ENCODE data around the gene RENBP.

RENBP gene

DNA sequence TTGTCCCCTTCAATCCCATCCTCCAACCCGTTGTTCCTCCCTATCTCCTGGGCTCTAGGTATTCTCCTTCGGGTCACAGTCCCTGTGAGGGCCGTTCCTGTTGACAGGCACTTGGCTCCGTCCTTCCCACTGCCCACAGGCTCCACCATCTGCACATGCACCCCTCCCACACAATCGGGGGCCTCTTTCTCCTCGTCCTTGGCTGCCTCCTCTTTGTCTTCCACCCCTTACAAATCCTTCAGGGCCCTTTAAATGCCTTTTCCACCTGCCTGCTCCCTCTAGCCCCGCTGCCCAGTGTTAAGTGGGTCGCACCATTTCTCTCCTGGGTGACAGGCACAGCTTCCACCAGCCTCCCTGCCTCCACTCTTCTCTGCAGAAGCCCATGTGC, 42.7 kb downstream of the RENBP start:
- in situ Hi-C loops (cut with MboI; ENCODE audit: low sequenced_read_pairs), result no loop called here

DNA sequence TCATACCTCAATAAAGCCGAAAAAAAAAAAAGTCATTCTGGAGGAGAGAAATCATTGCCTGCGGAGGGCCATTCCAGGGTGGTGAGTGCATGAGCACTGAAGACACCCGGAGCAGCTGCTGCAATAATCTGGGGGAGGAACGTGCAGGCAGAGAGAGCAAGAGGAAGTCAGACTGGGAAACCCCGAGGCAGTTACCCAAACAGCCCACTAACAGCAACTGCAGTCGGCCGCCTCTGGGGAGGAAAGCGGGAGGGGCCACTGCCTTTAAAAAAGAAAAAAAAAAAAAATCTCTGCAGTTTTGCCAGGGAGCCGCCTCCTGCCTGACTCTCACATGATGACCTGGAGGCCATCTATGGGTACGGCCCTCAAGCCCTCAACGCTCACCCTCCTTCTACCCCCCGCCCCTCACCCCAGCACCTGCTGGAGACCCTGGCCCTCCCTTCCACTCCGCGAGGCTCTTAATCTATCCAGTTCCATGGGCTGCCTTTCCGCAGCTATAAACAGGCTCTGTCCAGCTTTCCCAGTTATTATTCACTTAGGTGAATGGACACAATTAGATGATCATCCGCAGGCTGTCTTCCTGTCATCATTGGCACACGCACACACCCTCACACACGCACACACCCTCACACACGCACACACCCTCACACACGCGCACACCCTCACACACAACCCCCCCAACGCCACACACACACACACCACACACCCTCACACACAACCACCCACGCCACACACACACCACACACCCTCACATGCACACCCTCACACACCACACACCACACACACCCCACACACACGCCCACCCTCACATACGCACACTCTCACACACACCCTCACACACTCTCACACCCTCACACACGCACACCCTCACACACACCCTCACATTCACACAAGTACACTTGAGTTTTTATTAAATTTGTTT, 43.4 kb downstream of the RENBP start:
- in situ Hi-C loops (cut with MboI; ENCODE audit: low sequenced_read_pairs), result no loop called here

DNA sequence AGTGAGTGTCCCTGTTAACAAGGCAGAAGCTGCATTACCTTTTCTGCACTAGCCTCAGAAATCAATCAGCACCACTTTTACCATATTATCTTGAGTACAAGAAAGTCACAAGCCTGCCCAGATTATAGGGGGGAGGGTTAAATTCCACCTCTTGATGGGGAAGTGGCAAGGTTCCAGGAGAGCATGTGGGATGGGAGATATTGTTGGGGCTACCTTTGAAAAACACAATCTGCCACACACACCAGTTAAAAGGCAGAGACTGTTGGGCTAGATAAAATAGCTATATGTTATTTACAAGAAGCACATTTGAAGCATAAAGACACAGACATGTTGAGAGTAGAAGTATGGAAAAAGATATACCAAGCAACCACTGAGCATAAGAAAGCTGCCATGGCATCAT, 46.5 kb downstream of the RENBP start:
- in situ Hi-C loops (cut with MboI; ENCODE audit: low sequenced_read_pairs), result no loop called here

DNA sequence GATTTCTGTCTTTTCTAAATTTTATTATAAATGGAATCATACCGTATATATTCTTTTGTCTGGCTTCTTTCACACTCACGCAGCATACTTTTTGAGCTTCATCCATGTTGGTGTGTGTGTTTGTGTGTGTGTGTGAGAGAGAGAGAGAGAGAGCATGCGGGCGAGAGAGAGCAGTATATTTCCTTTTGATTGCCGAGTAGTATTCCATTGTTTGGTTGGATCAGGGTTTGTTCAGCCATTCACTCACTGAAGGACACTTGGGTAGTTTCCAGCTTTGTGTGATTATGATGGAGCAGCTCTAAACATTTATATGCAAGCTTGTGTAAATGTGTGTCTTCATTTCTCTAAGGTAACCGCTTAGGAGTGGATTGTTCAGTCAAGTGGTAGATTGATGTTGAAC, 55.3 kb downstream of the RENBP start:
- in situ Hi-C loops (cut with MboI; ENCODE audit: low sequenced_read_pairs), result no loop called here

DNA sequence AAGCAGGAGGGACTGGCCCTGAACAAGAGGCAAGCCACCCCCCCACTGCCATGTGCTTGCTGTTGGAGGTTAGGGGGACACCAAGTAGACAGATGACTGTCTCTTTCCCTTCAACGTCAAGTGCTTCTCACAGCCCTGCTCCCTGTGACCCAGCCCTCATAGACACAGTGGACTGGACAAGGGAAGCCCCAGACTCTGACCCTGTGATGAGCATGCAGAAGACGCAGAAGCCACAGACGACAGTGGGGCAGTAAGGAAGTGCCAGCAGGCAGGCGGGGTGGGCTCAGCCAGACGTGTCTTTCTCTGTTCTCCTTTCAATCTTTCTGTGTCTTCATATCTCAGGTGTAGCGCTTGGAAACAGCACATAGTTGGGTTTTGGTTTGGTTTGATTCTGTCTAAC, 56.1 kb downstream of the RENBP start:
- in situ Hi-C loops (cut with MboI; ENCODE audit: low sequenced_read_pairs), result no loop called here

DNA sequence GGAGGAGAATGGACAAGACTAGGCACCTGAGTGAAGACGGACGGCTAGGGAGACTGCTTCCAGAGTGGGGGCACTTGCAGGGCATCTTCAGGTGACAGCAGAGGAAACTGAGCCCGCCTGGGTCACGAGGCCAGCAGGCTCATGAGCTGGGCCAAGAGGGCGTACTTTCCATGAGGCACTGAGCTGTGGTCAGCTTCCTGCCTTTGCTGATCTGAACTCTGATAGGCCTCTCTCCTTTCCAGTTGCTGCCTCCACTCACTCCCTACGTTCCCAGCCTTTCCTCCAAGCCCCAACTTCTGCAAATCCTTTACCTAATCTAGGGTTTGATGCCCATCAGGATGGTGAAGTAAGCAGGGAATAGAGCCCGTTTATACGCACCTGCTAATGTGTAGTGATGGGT, 57.1 kb downstream of the RENBP start:
- in situ Hi-C loops (cut with MboI; ENCODE audit: low sequenced_read_pairs), result no loop called here

GRCh38 chrX:153886915-153887314, 57.5 kb downstream of the RENBP start:
- in situ Hi-C loops (cut with MboI; ENCODE audit: low sequenced_read_pairs), result no loop called here

DNA sequence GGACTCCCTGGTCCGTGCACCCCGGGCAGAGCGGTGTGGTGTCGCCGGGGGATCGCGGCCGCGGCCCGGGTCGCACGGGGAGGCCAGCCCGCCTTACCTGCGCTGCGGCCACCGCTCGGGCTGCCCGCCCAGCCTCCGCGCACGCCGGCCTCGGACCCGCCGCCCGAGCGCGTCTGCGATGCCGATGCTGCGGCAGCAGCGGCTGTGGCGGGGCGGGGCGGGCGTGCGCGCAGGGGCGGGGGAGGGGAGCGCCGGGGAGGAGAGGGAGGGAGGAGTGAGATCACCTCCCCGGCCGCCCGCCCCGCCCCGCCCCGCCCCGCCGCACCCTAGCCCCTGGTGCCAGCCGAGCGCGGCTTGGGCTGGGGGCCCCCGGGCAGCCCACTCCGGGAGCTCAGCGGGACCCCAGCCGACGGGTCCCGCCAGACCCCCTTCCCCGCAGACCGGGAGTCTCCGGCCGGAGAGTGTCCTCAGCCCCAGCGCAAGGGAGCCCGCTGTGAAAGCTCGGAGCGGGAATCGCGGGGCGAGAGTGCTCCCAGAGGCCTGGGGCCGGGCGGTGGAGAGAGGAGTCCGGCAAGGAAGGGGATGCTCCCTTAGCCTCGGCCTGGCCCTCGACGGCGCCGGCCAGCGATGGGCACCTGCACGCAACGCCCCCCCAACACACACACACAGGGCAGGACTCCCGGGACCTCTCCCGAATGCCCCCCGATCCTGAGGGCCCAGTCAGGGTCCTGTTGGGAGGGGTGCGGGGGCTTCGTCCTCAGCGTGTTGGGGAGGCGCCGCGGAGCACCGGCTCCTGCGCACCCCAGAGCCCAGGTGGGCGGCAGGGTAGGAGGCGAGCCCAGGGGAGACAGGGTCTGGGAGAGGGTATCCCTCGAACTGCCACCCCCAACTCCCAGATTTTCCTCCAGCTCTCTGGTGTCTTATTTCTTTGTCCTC, 58.2 kb downstream of the RENBP start, which contains the start of gene L1CAM:
Gene L1CAM (minus strand): TSS at position 206 of the 936 bp plus-strand sequence. CDS start 10,337 bp downstream, outside the sequence.
- in situ Hi-C loops (cut with MboI; ENCODE audit: low sequenced_read_pairs), result no loop called here
